Natural killer cell treated with Interleukin-12 subunit alpha and Interleukin-12 subunit beta and Interleukin-15 and Interleukin-18, amount 100 ng/mL, for 72 hours (primary cell): ENCODE results near the gene LRRC8A. TPM values are rescaled to one million over a fixed set of nuclear protein-coding genes. Genes with fewer than 3 reads are reported as not detected.
"Not testable (repeated sequence)": the region's sequence is repeated elsewhere in the genome, so short reads cannot be mapped to it uniquely, and the experiment has no call there.

Experiments
- ATAC-seq, 2 donors: fragments of 150-1000 bp; cut with Tn5 transposase in 1 of 2; sonication (Bioruptor Pico), chemical (Tn5 transposase) in 1 of 2; 2 replicates each; pipeline ENCODE4 v1.10.0; 2021
- DNase-seq: peaks from one replicate; pipeline ENCODE4 v3.0.0; 2022; ENCODE audit warnings: low spot score
- H3K27ac Mint-ChIP-seq, 2 donors: 1 replicate in 1 of 2; 2 replicates in 1 of 2; pipeline ENCODE4 v1.8.0; 2022; ENCODE audit warnings: mixed read lengths in 2 of 2, mild to moderate bottlenecking in 1 of 2, moderate library complexity in 1 of 2
- H3K27me3 Mint-ChIP-seq, 2 donors: 1 replicate in 1 of 2; 2 replicates in 1 of 2; pipeline ENCODE4 v1.8.0; 2022; ENCODE audit warnings: mixed read lengths in 2 of 2
- H3K36me3 Mint-ChIP-seq: one replicate; pipeline ENCODE4 v1.8.0; 2022; ENCODE audit warnings: mixed read lengths
- H3K4me1 Mint-ChIP-seq, 2 donors: 1 replicate in 1 of 2; 2 replicates in 1 of 2; pipeline ENCODE4 v1.8.0; 2022; ENCODE audit warnings: low read depth in 2 of 2, mixed read lengths in 2 of 2, mild to moderate bottlenecking in 1 of 2
- H3K4me3 Mint-ChIP-seq: one replicate; pipeline ENCODE4 v1.8.0; 2022; ENCODE audit warnings: mixed read lengths
- H3K9me3 Mint-ChIP-seq: 2 replicates; pipeline ENCODE4 v1.8.0; 2022; ENCODE audit warnings: mixed read lengths
- total RNA-seq, 2 donors: library from RNA; stranded (reverse); gene quantifications; one replicate each; pipeline ENCODE4 v1.2.3, GENCODE V29; 2022

The LRRC8A gene
- total RNA-seq, 2 donors from 2014 or later = 25.6 to 28.2 TPM

DNA sequence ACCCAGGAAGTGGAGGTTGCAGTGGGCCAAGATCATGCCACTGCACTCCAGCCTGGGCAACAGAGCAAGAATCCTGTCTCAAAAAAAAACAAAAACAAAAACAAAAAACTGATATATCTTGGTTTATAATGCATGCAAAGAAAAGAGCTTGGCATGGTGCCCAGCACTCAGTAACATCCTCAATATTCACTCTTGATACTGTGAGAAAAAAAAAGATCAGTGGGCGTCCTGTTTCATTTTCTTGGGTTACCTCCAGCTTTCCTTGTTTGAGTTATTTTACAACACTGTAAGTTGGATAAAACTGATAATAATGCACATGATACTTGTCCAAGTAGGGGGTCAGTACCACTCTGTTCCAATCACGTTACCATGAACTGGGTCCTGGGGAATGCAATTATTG, 46.7 kb downstream of the LRRC8A start:
- ATAC-seq = no peak
- H3K4me1 Mint-ChIP-seq = peaks cover 5 to 7% of the 10 kb centered on the region in 2 donors
- no peaks in the 10 kb centered on the region for H3K27me3 Mint-ChIP-seq

DNA sequence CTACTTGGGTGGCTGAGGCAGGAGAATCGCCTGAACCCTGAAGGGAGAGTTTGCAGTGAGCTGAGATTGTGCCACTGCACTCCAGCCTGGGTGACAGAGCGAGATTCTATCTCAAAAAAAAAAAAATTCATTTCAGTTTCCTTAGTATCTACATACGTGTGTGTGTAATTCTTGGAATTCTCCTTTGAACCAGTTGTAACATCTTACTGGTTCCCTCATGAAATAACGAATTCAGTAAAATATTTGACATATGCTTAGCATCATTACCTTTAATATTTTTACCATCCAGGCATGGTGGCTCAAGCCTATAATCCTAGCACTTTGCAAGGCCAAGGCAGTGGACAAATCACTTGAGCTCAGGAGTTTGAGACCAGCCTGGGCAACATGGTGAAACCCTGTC, 47.6 kb downstream of the LRRC8A start:
- Mint-ChIP-seq H3K36me3 (no peaks in the 10 kb centered on the region), H3K4me3 (no peak overlapping the region), H3K27ac (no peak overlapping the region), H3K27me3 (no peaks in the 10 kb centered on the region), H3K9me3 (no peaks in the 10 kb centered on the region), H3K4me1 (peaks cover 5 to 7% of the 10 kb centered on the region in 2 donors)
- DNase-seq (no peak), ATAC-seq (no peak)

More for the DNA sequence above, 46.7 kb downstream of the LRRC8A start:
- no peaks in the 10 kb centered on the region for H3K9me3 Mint-ChIP-seq
- no peak for DNase-seq
- no peaks in the 10 kb centered on the region for H3K36me3 Mint-ChIP-seq
- H3K4me3 Mint-ChIP-seq = no peak overlapping the region
- no peak overlapping the region for H3K27ac Mint-ChIP-seq

GRCh38 chr9:128933731-128934130, 51.8 kb downstream of the LRRC8A start:
- DNase-seq (no peak), ATAC-seq (no peak)
- no peak overlapping the region for H3K4me3 Mint-ChIP-seq
- no peaks in the 10 kb centered on the region for H3K36me3 Mint-ChIP-seq
- no peaks in the 10 kb centered on the region for H3K9me3 Mint-ChIP-seq
- no peaks in the 10 kb centered on the region for H3K4me1 Mint-ChIP-seq
- no peaks in the 10 kb centered on the region for H3K27me3 Mint-ChIP-seq
- no peak overlapping the region for H3K27ac Mint-ChIP-seq

GRCh38 chr9:128936171-128936865, 54.4 kb downstream of the LRRC8A start:
- Mint-ChIP-seq H3K36me3 (no peaks in the 10 kb centered on the region), H3K4me3 (no peak overlapping the region), H3K27ac (no peak overlapping the region), H3K9me3 (no peaks in the 10 kb centered on the region), H3K27me3 (no peaks in the 10 kb centered on the region), H3K4me1 (no peaks in the 10 kb centered on the region)
- DNase-seq = no peak
- ATAC-seq = peak in 1 of 2 donors; percentile 33

GRCh38 chr9:128937310-128938165, 55.6 kb downstream of the LRRC8A start:
- H3K4me3 Mint-ChIP-seq = no peak overlapping the region
- no peaks in the 10 kb centered on the region for H3K9me3 Mint-ChIP-seq
- ATAC-seq = peak in 1 of 2 donors; percentile 22
- no peaks in the 10 kb centered on the region for H3K4me1 Mint-ChIP-seq
- H3K27ac Mint-ChIP-seq = no peak overlapping the region
- H3K27me3 Mint-ChIP-seq = no peaks in the 10 kb centered on the region
- no peak for DNase-seq
- no peaks in the 10 kb centered on the region for H3K36me3 Mint-ChIP-seq

- Mint-ChIP-seq H3K27me3 (no peaks in the 10 kb centered on the region), H3K27ac (no peak overlapping the region), H3K9me3 (no peaks in the 10 kb centered on the region), H3K4me3 (no peak overlapping the region), H3K4me1 (no peaks in the 10 kb centered on the region), H3K36me3 (no peaks in the 10 kb centered on the region)
- ATAC-seq (peak; percentile 33 to 34), DNase-seq (no peak)
These were observed 58.5 kb downstream of the LRRC8A start for GRCh38 chr9:128940271-128940921.

GRCh38 chr9:128940946-128941755, 59.2 kb downstream of the LRRC8A start:
- Mint-ChIP-seq H3K9me3 (no peaks in the 10 kb centered on the region), H3K27me3 (no peaks in the 10 kb centered on the region), H3K4me3 (no peak overlapping the region), H3K36me3 (no peaks in the 10 kb centered on the region), H3K4me1 (peaks cover 7 to 8% of the 10 kb centered on the region in 2 donors), H3K27ac (no peak overlapping the region)
- no peak for ATAC-seq
- DNase-seq = no peak

DNA sequence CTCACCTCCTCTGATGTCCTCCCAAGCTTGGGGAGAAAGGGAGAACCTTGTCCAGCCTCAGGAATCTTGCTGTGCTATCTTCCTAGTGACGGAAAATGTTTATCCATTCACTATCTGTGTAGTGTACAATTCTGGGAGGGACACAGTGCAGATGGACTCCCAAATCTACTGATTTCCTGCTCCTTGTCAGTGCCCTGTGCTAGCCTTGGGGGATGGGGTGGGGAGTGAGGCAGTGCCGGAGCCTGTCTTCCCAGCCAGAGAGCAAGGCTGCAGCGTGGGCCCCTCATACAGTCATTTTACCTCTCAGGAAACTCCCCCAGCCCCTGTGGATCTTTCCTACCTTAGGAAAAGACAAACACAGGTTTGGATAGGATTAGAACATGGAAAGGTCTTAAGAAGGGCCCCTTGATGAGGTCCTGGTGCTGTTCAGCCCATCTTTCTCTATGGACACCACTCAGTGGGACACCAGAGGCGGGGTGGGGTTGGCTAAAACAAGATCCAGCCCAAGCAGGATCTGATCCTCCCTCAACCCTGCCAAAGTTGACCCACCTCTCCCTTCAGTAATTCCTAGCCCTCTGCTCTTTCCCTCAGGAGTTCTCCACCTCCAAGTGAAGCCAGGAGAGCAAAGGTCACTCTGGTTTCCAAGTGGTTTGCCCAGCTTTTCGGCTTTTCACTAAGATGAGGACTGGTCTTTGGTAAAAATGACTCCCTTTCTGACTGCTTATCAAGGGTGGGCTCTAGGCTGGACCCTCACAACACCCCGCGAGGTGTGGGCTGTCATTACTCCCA, 62.1 kb downstream of the LRRC8A start:
- no peaks in the 10 kb centered on the region for H3K27me3 Mint-ChIP-seq
- DNase-seq = no peak
- no peak for ATAC-seq
- H3K4me3 Mint-ChIP-seq = no peak overlapping the region
- peaks cover 4% of the 10 kb centered on the region for H3K36me3 Mint-ChIP-seq
- H3K27ac Mint-ChIP-seq = peak overlapping the region in 1 of 2 donors; percentile 48
- H3K9me3 Mint-ChIP-seq = no peaks in the 10 kb centered on the region
- H3K4me1 Mint-ChIP-seq = peaks cover 23 to 25% of the 10 kb centered on the region in 2 donors

DNA sequence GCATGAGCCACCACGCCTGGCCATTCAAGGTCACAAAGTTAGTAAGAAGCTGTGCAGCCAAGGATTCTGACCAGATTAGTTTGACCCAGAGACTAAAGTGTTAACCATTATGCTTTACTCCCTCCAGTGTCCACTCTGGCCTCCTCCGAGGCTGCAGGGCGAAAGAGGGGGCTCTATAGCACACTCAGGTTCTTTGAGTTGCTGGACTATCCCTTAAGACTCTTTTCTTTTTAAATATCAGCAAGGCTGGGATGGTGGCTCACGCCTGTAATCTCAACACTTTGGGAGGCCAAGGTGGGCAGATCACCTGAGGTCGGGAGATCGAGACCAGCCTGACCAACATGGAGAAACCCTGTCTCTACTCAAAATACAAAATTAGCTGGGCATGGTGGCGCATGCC, 63.0 kb downstream of the LRRC8A start:
- not testable (repeated sequence) for H3K27me3 Mint-ChIP-seq, H3K36me3 Mint-ChIP-seq, DNase-seq, ATAC-seq, H3K4me3 Mint-ChIP-seq, H3K9me3 Mint-ChIP-seq
- Mint-ChIP-seq H3K27ac (peak overlapping the region in 1 of 2 donors; percentile 48), H3K4me1 (peaks cover 23 to 25% of the 10 kb centered on the region in 2 donors)

- peaks cover 4% of the 10 kb centered on the region for H3K36me3 Mint-ChIP-seq
- H3K27ac Mint-ChIP-seq = peak overlapping the region; percentile 98 to 99
- H3K4me1 Mint-ChIP-seq = peaks cover 23 to 30% of the 10 kb centered on the region in 2 donors
- H3K27me3 Mint-ChIP-seq = no peaks in the 10 kb centered on the region
- no peaks in the 10 kb centered on the region for H3K9me3 Mint-ChIP-seq
- DNase-seq (no peak), ATAC-seq (no peak)
- H3K4me3 Mint-ChIP-seq = peak overlapping the region; percentile 97
These were observed 64.0 kb downstream of the LRRC8A start for GRCh38 chr9:128945798-128946501.

- H3K27ac Mint-ChIP-seq = peak overlapping the region; percentile 98 to 99
- no peak for DNase-seq
These were observed 64.8 kb downstream of the LRRC8A start for GRCh38 chr9:128946571-128947276.

DNA sequence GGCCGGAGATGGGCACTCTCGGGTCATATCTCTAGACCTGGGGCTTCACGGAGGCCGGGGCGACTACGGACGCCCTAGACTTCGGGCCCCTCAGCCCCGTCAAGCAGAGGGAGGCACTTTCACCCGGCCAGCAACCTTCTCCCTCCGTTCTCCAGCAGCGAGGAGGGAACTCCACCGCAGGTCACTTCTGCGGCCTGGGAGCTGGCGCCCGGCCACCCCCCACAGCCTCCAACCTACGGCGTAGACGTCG, 65.3 kb downstream of the LRRC8A start:
- peak overlapping the region; percentile 98 to 99 for H3K27ac Mint-ChIP-seq
- no peaks in the 10 kb centered on the region for H3K9me3 Mint-ChIP-seq
- no peak for ATAC-seq
- no peaks in the 10 kb centered on the region for H3K27me3 Mint-ChIP-seq
- H3K36me3 Mint-ChIP-seq = peaks cover 4% of the 10 kb centered on the region
- H3K4me1 Mint-ChIP-seq = peaks cover 23 to 30% of the 10 kb centered on the region in 2 donors
- DNase-seq = no peak
- H3K4me3 Mint-ChIP-seq = peak overlapping the region; percentile 97

More at GRCh38 chr9:128946571-128947276, 64.8 kb downstream of the LRRC8A start:
- Mint-ChIP-seq H3K4me1 (peaks cover 23 to 30% of the 10 kb centered on the region in 2 donors), H3K27me3 (no peaks in the 10 kb centered on the region), H3K4me3 (peak overlapping the region; percentile 97), H3K36me3 (peaks cover 4% of the 10 kb centered on the region), H3K9me3 (no peaks in the 10 kb centered on the region)
- peak in 1 of 2 donors; percentile 31 for ATAC-seq
